MM.1S (cell line): ENCODE data around the gene BBS12.

Experiments used
- DNase-seq: peaks from one replicate; pipeline ENCODE4 v3.0.0-alpha.2; 2015
- H2AFZ ChIP-seq: fragments of 300-600 bp; sonication (generic); 2 replicates; pipeline ENCODE4 v1.6.0; 2016; ENCODE audit warnings: antibody characterized with exemption, low read length
- H3F3A ChIP-seq: fragments of 300-600 bp; sonication (generic); 2 replicates; pipeline ENCODE4 v1.6.1; 2016; ENCODE audit warnings: mild to moderate bottlenecking, antibody characterized with exemption, low read length, moderate library complexity, mixed read lengths; ENCODE audit not compliant: insufficient read depth
- H3K27ac ChIP-seq: fragments of 300-600 bp; sonication (generic); 2 replicates; pipeline ENCODE4 v1.5.1; 2016; ENCODE audit warnings: mild to moderate bottlenecking, low read length
- H3K27me3 ChIP-seq: fragments of 300-600 bp; sonication (generic); replicated peaks from 2 replicates; pipeline ENCODE4 v1.6.0; 2016; ENCODE audit warnings: low read length; ENCODE audit not compliant: insufficient read depth
- H3K36me3 ChIP-seq: fragments of 300-600 bp; sonication (generic); replicated peaks from 2 replicates; pipeline ENCODE4 v1.6.1; 2016; ENCODE audit warnings: mild to moderate bottlenecking, low read length, mixed read lengths; ENCODE audit not compliant: insufficient read depth
- H3K4me1 ChIP-seq: fragments of 300-600 bp; sonication (generic); 2 replicates; pipeline ENCODE4 v1.6.1; 2016; ENCODE audit warnings: low read length, mixed read lengths
- H3K4me2 ChIP-seq: fragments of 300-600 bp; sonication (generic); 2 replicates; pipeline ENCODE4 v1.6.0; 2016; ENCODE audit warnings: low read depth, low read length
- H3K4me3 ChIP-seq: fragments of 300-600 bp; sonication (generic); 2 replicates; pipeline ENCODE4 v1.5.1; 2016; ENCODE audit warnings: low read length, mixed read lengths
- H3K79me2 ChIP-seq: fragments of 300-600 bp; sonication (generic); 2 replicates; pipeline ENCODE4 v1.6.1; 2016; ENCODE audit warnings: mixed run types, low read length, mixed read lengths
- H3K9ac ChIP-seq: fragments of 300-600 bp; sonication (generic); 2 replicates; pipeline ENCODE4 v1.6.1; 2016; ENCODE audit warnings: low read length, mixed read lengths
- H3K9me2 ChIP-seq: fragments of 300-600 bp; sonication (generic); replicated peaks from 2 replicates; pipeline ENCODE4 v1.6.1; 2016; ENCODE audit warnings: mild to moderate bottlenecking, low read length, mixed read lengths; ENCODE audit not compliant: insufficient read depth
- H3K9me3 ChIP-seq: fragments of 300-600 bp; sonication (generic); replicated peaks from 2 replicates; pipeline ENCODE4 v1.6.1; 2016; ENCODE audit warnings: mild to moderate bottlenecking, low read length, mixed read lengths; ENCODE audit not compliant: insufficient read depth
- H4K20me1 ChIP-seq: fragments of 300-600 bp; sonication (generic); 2 replicates; pipeline ENCODE4 v1.6.1; 2016; ENCODE audit warnings: mild to moderate bottlenecking, low read length, moderate library complexity, mixed read lengths; ENCODE audit not compliant: insufficient read depth
- EZH2 ChIP-seq: fragments of 300-600 bp; sonication (generic); optimal IDR thresholded peaks from 2 replicates; pipeline ENCODE3; 2017; ENCODE audit warnings: low read depth, mild to moderate bottlenecking, antibody characterized with exemption, low read length, mixed read lengths
- EZH2phosphoT487 ChIP-seq: fragments of 300-600 bp; sonication (generic); IDR thresholded peaks from 2 replicates; pipeline ENCODE4 v1.6.1; 2018; ENCODE audit warnings: antibody characterized with exemption, low read length
- TF ChIP-seq, protein P1 (sequence below): fragments of 300-600 bp; sonication (generic); IDR thresholded peaks from 2 replicates; pipeline ENCODE4 v1.5.1; 2016; ENCODE audit warnings: antibody characterized with exemption, low read length, mixed read lengths

BBS12 gene

DNA sequence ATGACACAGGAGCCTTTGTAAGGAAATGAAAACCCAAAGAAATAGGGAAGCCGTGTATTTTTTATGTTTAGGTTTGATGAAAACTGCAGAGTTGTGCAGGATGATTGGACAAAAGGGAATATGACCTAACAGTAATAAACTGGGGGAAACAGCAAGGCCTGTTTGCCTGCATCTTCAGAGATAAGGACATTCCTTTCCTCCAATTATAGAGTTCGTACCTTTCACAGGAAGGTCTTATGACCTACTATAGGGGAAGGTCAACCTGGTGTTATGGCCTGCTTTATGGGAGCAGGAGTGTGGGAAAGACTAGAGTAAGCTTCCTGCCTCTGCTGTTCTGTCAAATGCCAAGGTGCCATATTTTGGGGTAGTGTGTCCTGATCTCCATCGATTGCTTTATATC, 42.5 kb downstream of the BBS12 start:
- H3K9ac ChIP-seq: no peak overlapping the region
- H3K4me1 ChIP-seq: no peaks in the 10 kb centered on the region
- H3K4me2 ChIP-seq: no peak overlapping the region
- no peaks in the 10 kb centered on the region for H3K9me3 ChIP-seq
- H3F3A ChIP-seq: no peaks in the 10 kb centered on the region
- no peaks in the 10 kb centered on the region for H3K27me3 ChIP-seq
- H3K79me2 ChIP-seq: no peaks in the 10 kb centered on the region
- H3K4me3 ChIP-seq: no peak overlapping the region
- DNase-seq: no peak
- H3K9me2 ChIP-seq: no peaks in the 10 kb centered on the region
- no peak overlapping the region for H3K27ac ChIP-seq
- TF ChIP-seq, protein P1, sequence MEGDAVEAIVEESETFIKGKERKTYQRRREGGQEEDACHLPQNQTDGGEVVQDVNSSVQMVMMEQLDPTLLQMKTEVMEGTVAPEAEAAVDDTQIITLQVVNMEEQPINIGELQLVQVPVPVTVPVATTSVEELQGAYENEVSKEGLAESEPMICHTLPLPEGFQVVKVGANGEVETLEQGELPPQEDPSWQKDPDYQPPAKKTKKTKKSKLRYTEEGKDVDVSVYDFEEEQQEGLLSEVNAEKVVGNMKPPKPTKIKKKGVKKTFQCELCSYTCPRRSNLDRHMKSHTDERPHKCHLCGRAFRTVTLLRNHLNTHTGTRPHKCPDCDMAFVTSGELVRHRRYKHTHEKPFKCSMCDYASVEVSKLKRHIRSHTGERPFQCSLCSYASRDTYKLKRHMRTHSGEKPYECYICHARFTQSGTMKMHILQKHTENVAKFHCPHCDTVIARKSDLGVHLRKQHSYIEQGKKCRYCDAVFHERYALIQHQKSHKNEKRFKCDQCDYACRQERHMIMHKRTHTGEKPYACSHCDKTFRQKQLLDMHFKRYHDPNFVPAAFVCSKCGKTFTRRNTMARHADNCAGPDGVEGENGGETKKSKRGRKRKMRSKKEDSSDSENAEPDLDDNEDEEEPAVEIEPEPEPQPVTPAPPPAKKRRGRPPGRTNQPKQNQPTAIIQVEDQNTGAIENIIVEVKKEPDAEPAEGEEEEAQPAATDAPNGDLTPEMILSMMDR: no peak
- TF ChIP-seq EZH2 (no peak), EZH2phosphoT487 (no peak)
- no peaks in the 10 kb centered on the region for H3K36me3 ChIP-seq
- H2AFZ ChIP-seq: no peak overlapping the region
- H4K20me1 ChIP-seq: no peaks in the 10 kb centered on the region

GRCh38 chr4:122775987-122776836, 43.7 kb downstream of the BBS12 start:
- TF ChIP-seq, protein P1: no peak
- TF ChIP-seq EZH2: no peak
- TF ChIP-seq EZH2phosphoT487: no peak
- DNase-seq: no peak
- no peak overlapping the region for H3K27ac ChIP-seq
- no peaks in the 10 kb centered on the region for H4K20me1 ChIP-seq
- no peaks in the 10 kb centered on the region for H3K4me1 ChIP-seq
- no peaks in the 10 kb centered on the region for H3F3A ChIP-seq
- no peaks in the 10 kb centered on the region for H3K9me2 ChIP-seq
- H3K9me3 ChIP-seq: no peaks in the 10 kb centered on the region
- H3K79me2 ChIP-seq: no peaks in the 10 kb centered on the region
- H3K4me2 ChIP-seq: no peak overlapping the region
- H2AFZ ChIP-seq: no peak overlapping the region
- no peak overlapping the region for H3K9ac ChIP-seq
- no peak overlapping the region for H3K4me3 ChIP-seq
- no peaks in the 10 kb centered on the region for H3K36me3 ChIP-seq
- H3K27me3 ChIP-seq: no peaks in the 10 kb centered on the region

DNA sequence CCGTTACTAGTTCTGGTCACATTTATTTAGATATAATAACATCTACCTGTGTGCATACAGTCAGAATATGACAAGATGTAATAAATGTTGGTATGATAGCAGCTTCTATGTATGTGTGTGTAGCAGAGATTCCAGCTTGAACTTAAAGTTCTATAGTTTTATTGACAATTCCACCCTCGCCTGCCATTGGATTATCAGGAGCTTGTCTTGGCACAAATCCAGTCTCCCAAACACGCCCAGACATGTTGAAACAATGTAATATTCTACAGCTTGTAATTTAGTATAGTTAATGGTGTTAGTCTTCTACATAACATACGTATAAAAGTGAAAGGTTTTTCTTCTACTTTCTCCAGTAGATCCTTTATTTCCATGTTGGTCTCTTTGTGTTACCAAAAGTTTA, 44.4 kb downstream of the BBS12 start:
- Histone ChIP-seq H3K4me3 (no peak overlapping the region), H3K79me2 (no peaks in the 10 kb centered on the region), H3K9me3 (no peaks in the 10 kb centered on the region), H3K27ac (no peak overlapping the region), H4K20me1 (no peaks in the 10 kb centered on the region), H3K27me3 (no peaks in the 10 kb centered on the region), H3K4me2 (no peak overlapping the region), H2AFZ (no peak overlapping the region), H3K36me3 (no peaks in the 10 kb centered on the region), H3K9me2 (no peaks in the 10 kb centered on the region; the same call in 1 of the 2 replicates), H3K9ac (no peak overlapping the region), H3F3A (no peaks in the 10 kb centered on the region), H3K4me1 (no peaks in the 10 kb centered on the region)
- no peak for DNase-seq
- TF ChIP-seq, protein P1: no peak
- TF ChIP-seq EZH2: no peak
- TF ChIP-seq EZH2phosphoT487: no peak
